Thyroid gland (tissue), 4 donors: Measurements from ENCODE around the gene CGB3.

Source experiments
- CTCF ChIP-seq, 6 experiments: fragments of 200-600 bp in 3 of 6; fragments of 450-650 bp in 3 of 6; sonication (generic) in 3 of 6; IDR thresholded peaks; one replicate each; pipeline ENCODE4 v1.5.1; 2016 to 2019; ENCODE audit warnings: antibody characterized with exemption in 6 of 6, mild to moderate bottlenecking in 2 of 6, inconsistent platforms in 1 of 6, moderate library complexity in 1 of 6
- POLR2A ChIP-seq, 2 donors: fragments of 450-650 bp; IDR thresholded peaks; one replicate each; pipeline ENCODE4 v1.6.1; 2017; ENCODE audit warnings: antibody characterized with exemption in 2 of 2, mild to moderate bottlenecking in 2 of 2, moderate library complexity in 1 of 2

GRCh38 chr19:49004964-49005614 lies 19.0 kb downstream of the CGB3 start:
- no peak for TF ChIP-seq CTCF (IDR thresholded peaks at IDR 0.05)
- TF ChIP-seq POLR2A (IDR thresholded peaks at IDR 0.05), result no peak
